GM21576 (cell line): ENCODE measurements around the gene NEUROG2.
A peak's percentile ranks its signal among the peaks of the same experiment; 100 is the strongest.
"Not testable (repeated sequence)": the region's sequence is repeated elsewhere in the genome, so short reads cannot be mapped to it uniquely, and the experiment has no call there.

ENCODE experiments used
- ATAC-seq: cut with Tn5 transposase; IDR thresholded peaks from one replicate; pipeline ENCODE4 v1.9.1; 2021; ENCODE audit warnings: mild to moderate bottlenecking, moderate library complexity; ENCODE audit not compliant: unreplicated experiment

NEUROG2 gene

DNA sequence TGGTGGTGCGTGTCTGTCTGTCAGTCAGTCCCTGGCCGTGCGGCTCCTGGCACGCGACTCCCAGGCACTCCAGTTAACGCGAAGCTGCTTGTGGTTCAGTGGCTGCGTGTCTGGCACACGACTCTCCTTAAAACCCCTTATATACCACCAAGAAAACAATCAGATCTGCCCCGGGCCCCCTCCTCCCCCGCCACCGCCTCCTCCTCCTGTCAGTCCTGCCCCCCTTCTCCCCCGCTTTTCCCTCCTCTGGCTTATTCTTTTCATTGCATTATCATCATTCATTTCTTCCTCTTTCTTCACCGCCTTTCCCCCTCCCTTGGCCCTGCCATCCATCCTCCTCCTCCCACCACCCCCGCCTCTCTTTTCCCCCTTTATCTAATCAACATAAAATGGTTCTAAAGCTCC, at the start of gene NEUROG2:
NEUROG2 (minus strand) TSS at position 115 of the 405 bp plus-strand sequence. CDS start 705 bp downstream, outside the sequence.
- ATAC-seq: no peak

DNA sequence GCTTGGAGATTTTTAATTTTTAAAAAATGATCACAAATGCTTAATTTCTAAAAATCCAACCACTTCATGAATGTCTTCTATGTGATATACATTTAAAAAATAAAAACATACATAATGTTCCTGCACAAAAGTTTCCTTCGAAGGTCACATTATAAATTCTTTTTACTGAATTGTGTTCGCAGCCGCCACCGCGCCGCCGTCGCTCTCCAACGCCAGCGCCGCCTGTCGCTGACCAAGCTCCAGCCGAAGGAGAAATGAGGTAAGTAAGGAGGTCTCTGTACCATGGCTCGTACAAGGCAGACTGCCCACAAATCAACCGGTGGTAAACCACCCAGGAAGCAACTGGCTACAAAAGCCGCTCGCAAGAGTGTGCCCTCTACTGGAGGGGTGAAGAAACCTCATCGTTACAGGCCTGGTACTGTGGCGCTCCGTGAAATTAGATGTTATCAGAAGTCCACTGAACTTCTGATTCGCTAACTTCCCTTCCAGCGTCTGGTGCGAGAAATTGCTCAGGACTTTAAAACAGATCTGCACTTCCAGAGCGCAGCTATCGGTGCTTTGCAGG, 48.8 kb upstream of the NEUROG2 start:
- no peak for ATAC-seq

DNA sequence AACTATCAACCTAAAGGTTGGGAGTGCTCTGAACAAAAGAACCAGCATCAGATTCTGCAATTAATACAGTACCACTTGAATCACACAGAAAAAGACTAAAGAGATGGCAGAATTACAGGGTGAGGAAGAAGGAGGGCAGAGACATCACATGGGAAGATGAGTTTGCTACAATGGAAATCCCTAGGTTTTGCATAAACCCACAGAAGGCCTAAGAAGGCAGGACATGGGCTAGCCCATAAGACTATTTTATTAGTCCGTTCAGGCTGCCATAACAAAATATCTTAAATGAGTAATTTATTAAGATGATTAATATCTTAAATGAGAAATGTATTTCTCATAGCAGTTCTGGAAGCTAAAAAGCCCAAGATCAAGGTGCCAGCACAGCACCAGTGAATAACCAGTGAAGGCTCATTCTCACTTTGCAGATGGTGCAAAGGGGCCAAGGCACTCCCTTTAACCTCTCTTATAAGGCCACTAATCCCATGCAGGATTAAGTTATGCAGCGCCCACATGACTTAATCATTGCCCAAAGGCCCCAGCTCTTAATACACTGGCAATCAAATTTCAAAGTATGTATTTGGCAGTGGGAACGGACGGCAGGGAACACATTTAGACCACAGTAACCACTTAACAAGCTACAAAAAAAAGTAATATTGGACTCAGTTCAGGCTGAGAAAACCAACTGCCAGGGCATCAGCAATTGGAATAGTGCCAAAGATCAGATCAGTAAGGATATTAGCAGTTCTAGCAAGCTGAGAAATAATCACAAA, 47.6 kb upstream of the NEUROG2 start:
- ATAC-seq: no peak

DNA sequence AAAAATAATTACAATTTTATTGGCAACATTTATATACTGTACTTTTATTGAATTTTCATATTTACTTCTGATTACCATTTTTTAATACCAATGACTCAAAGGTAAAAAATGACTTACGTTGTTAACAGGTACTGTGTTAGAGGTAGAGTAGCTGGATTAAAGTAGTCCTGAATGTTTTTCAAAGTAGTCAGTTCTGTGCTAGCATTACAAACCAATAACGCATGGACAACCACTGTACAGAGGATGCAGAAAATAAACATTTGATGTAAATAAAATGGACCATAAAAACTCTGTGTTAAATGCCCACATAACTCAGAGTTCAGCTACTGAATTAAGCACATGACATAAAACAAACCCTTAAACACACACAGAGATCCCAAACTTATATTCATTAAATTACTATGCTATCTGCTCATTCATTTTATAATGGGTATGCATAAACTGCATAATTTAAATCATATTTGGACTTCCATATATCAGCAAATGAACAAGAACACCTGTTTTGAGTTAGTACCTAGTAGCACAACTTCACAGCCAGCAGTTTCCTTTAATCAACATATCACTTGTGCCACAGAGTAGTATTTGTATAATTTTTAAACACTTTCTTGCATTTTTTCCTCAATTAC, 46.4 kb upstream of the NEUROG2 start:
- ATAC-seq: no peak

DNA sequence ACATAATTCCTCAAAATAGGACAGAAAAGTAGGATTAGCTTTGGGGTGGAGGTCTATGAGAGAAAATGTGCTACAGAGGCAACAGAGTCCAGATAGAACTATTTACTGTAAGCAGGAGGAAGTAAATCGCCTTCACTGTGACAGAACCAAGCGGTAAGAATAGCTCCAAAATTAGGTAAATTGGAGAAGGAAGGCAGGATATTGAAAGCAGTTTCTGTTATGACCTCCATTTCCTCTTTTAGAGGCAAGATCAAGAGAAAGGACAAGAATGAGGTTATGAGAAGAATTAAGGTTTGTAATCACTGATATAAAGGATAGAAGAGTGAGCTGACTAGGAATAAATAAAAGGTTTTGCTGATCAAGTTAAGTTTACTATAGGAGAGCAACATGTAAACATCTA, 44.1 kb upstream of the NEUROG2 start:
- ATAC-seq: no peak

DNA sequence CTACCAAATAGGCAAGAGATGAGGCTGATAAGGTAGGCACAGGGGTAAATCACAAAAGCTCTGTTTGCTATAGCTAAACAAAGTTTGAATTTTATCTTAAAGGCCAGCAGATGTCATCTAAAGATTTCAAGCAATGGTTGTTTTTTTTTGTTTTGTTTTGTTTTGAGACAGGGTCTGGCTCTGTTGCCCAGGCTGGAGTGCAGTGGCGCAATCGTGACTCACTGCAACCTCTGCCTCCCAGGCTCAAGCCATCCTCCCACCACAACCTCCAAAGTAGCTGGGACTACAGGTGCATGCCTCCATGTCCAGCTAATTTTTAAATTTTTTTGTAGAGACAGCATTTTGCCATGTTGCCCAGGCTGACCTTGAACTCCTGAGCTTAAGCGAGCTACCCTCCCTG, 43.1 kb upstream of the NEUROG2 start:
- ATAC-seq: no peak

DNA sequence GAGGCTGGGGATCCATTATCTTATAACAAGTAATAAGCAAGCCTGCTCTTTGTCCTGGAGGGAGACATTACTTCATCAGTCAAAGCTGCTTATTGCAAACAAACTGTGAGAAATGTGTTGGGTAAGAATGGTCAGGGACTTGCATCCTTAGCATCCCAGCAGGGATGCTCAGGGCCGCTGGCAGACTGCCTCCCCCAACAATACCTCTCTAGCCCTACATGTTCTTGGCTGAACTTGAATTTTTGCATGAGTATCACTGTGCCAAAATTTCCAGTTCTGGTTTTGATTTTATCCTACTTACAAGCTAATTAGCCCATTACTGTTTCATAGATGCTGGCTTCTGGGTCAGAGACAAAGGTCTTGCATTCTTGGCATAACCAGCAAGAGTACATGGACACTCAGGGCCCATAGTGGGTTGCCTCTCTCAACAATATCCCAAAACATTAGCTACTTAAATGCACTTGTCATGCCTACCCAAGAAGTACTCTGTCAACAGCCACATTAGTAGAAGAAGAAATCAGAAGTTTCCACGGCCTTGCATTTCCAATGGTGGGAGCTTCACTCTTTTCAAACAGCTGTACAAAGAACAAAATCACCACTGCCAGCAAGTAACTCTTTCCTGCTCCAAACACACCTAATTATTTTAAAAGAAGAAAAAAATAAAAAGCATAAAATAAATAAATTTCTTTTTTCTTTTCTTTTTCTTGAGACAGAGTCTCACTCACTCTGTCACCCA, 41.9 kb upstream of the NEUROG2 start:
- no peak for ATAC-seq

DNA sequence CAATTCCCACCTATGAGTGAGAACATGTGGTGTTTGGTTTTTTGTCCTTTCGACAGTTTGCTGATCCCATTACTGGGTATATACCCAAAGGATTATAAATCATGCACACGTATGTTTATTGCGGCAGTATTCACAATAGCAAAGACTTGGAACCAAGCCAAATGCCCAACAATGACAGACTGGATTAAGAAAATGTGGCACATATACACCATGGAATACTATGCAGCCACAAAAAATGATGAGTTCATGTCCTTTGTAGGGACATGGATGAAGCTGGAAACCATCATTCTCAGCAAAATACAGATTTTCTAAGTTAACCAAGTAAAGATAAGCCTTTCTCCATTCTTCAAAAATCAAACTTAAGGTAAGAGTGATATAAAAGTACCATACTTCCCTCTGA, 38.3 kb upstream of the NEUROG2 start:
- not testable (repeated sequence) for ATAC-seq

DNA sequence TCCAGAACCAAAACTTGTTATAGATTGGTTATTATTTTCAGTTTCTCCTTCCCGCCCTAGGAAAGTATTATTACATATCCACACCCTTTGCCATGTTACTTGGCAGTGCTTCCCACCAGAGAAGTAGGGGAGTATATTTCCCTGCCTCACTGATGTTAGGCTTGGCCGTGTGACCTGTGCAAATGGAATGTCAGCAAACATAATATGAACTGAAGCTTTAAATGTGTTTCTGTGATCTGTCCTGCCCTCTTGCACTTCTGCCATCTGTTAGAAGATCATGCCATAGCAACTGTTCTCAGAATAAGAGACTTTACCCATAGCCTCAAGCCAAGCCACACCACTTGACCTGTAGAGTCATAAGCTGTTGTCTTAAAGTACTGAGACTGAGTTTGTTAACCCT, 36.7 kb upstream of the NEUROG2 start:
- no peak for ATAC-seq

DNA sequence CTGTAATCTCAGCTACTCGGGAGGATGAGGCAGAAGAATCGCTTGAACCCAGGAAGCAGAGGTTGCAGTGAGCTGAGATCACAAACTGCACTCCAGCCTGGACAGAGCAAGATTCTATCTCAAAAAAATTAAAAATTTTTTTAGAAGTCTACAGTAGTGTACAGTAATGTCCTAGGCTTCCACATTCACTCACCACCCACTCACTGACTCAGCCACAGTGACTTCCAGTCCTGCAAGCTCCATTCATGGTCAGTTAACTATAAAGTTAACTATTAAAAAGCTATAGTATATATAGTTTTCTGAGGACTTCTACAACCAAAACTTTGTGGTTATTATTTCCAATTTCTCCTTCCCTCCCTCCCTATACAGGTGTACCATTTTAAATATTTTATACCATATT, 34.7 kb upstream of the NEUROG2 start:
- ATAC-seq: no peak

DNA sequence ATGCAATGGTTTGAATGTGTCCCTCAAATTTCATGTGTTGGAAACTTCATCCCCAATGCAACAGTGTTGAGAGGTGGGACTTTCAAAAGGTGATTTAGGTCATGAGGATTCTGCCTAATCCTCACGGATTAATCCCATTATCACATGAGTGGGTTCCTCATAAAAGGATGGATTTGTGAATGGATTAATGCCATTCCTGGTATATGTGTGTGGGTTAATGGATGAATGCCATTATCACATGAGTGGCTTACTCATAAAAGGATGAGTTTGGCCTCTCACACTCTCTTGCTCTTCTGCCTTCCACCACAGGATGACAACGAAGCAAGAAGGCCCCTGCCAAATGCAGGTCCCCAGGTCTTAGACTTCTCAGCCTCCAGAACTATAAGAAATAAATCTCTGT, 30.5 kb upstream of the NEUROG2 start:
- ATAC-seq: no peak

DNA sequence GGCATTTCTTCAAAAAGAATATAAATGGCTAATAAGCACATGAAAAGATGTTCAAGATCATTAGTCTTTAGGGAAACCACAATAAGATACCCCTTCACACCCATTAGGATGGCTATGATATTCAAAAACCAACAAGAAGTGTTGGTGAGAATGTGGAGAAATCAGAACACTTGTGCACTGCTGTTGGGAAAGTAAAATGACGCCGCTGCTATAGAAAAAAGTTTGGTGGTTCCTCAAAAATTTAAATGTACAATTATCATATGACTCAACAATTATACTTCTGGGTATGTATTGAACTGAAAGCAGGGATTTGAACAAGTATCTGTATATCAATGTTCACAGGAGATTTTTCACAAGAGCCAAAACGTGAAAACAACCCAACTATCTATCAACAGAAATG, 29.4 kb upstream of the NEUROG2 start:
- no peak for ATAC-seq

DNA sequence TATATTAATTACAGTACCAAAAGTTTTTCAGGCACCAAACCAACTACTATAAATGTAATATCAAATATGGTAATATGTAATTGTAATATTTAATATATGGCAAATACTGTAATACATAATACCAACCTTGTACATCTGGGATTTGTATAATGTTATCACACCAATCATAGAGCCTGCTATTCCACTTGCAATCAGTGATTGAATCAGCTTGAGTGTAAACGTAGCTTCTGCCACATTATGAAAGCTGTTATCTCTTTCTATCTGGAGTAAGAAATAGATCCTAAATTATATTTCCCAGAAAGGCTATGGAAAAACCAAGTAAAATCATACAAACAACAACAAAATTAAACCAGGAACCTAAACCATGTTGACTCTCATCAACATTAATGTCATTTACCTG, 24.7 kb upstream of the NEUROG2 start:
- ATAC-seq: no peak

DNA sequence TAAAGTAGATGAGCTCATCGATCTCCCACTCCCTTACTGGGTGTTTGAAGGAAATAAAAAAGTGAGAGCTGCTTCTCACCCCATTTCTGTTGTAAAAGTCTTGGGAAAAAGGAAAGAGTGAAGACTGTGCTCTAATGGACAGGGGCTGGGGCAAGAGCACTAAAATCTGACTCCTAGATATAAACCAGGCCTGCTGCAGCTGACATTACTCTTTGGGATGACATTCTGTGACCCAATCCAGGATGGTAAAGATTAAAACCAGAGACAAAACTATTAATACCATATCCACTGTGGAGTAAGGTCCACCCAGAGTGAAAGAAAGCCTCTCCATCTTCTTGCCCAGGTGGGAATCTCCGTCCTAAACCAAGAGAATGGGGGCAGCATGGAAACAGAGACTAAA, 20.1 kb upstream of the NEUROG2 start:
- ATAC-seq: no peak

DNA sequence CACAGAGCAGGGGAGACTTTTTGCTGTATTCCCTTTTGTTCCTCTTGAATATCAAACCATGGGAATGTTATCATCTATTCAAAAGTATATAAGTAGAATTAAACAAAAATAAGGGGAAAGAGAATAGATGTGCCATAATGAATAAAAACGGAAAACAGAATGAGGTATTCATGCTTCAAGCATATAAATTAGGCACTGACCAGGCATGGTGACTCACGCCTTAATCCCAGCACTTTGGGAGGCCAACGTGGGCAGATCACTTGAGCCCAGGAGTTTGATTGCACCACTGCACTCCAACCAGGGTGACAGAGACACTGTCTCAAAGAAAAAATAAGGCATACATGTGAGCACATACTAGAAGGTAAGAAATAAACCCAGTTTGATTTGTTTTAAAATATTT, 16.3 kb upstream of the NEUROG2 start:
- ATAC-seq: no peak

DNA sequence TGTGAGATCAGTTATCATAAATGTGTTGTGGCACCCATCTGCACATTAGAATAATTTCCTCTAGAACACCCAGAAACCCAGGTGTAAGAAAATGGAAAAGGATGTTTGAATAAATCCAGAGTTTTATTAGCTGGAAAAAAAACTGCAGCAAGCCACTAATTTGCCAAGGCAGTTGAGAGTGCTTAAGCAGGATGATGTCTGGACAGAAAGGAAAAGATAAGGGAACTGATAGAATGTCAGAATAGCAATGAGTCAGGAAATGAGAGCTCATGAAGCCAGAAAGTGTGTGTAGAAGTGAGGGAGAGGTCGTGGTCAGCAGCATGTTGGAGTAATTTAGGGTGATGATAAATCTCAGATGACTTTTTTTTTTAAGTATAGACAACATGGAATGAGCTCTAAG, 15.2 kb upstream of the NEUROG2 start:
- ATAC-seq: no peak

DNA sequence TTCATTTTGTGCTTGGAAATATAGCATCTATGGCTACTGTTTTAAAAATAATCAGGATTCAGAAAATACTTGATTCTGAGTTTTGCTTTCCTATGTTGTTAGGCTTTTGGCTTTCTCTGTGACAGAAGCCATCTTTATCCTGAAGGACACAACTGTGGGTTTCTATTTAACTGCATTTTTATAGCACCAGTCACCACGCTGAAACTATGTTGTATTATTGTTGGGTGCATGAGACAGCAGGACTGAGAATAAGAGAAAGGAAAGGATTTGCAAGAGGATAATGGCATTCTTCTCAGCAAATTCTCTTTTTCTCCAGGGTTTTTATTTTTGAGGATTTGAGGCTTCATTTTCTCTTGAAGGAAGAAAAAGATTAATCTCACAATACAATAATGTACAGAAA, 10.1 kb upstream of the NEUROG2 start:
- ATAC-seq: no peak

DNA sequence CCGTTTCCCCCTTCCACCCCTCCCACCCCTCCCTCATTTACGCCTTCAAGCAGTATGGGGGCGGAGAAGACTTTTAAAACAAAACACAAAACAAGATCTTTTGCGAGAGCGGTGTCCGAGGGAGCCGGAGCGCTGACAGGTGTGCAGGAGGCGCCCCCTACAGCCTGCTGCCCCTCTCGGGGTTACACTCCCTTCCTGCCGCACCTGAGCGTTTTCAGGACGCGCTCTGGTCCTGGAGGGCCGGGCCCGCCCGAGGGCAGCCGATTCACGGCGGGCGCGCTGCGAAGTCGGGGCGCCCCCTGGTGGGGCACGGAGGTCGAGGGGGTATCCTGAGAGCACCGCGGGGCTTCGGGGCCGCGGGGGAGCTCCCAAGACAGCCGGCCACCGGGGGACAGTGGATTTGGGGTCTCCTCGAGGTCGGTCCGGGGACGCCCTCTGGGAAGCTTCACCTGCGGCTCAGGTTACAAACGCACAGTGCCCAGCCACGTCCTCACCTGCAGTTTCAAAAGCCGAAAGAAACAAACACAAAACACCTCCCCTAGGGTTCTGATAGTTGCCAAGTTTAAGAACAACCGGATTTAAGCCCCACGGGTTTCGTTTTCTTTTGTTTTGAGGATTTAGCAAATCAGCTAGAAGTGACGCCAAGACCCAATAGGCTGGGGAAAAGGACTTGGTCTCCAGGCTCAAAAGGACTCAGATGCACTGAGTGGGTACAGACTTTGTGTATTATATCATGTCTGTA, 8.0 kb upstream of the NEUROG2 start:
- peak; percentile 90 for ATAC-seq

DNA sequence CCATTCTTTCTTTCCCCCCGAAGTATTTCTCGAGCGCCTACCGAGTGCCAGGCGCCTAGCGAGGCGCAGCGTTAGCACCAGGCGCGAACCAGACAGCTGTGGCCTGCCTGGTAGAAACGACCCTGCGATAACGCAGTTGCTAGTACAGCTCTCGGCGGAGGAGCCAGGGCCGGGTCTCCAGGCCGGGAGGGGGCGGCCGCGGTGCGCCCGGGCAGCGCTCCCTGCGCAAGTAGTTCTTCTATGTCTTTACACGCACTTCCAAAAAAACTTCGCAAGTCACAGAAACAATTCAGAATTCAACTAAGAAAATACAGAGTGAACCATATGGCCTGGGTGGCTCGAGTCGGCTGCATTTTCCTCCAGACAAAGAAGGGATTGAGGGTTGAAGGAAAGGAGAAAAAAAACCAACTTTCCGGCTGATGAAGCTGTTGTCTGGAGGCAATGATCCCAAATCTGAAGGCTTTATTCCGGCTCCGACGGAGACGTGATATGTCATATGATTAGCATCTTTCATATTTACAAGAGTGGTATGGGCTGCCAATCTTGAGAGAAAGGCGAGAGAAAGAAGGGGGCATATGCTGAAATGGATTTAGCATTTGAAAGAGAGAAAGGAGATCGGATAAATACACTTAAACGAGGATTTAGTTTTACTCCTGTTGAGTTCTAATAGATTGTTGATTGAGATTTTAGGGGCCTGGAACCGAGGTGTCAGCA, 7.2 kb upstream of the NEUROG2 start:
- no peak for ATAC-seq

DNA sequence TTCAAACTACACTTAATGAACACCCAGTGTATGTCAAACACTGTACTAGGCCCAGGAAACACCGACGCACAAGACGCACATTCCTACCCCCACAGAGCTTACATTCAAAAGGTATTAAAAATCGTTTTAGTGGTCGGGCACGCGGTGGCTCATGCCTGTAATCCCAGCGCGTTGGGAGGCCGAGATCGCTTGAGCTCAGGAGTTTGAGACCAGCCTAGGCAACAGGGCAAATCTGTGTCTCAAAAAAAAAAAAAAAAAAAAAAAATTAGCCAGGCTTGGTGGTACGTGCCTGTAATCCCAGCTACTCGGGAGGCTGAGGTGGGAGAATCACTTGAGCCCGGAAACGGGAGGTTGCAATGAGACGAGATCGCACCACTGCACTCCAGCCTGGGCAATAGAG, 6.5 kb upstream of the NEUROG2 start:
- not testable (repeated sequence) for ATAC-seq
